Mononuclear cell (primary cell): Measurements from ENCODE around the gene RNF215. TPM values are rescaled to one million over a fixed set of nuclear protein-coding genes. Genes with fewer than 3 reads are reported as not detected.

Experiments used
- H3K27me3 ChIP-seq: 2 replicates; pipeline ENCODE4 v1.6.0; 2011; ENCODE audit warnings: low read length, control low read depth; ENCODE audit not compliant: insufficient read depth
- H3K4me1 ChIP-seq: 2 replicates; pipeline ENCODE4 v1.5.1; 2011; ENCODE audit warnings: mild to moderate bottlenecking, low read length, control low read depth; ENCODE audit not compliant: insufficient read depth
- H3K4me3 ChIP-seq: 2 replicates; pipeline ENCODE4 v1.5.1; 2011; ENCODE audit warnings: mild to moderate bottlenecking, low read length, moderate library complexity
- H3K9me3 ChIP-seq: 2 replicates; pipeline ENCODE4 v1.5.1; 2011; ENCODE audit warnings: low read depth, mild to moderate bottlenecking, control low read depth, low read length
- total RNA-seq: library from RNA; depleted of rRNA; stranded (reverse); fragments of >200 nt; gene quantifications from one replicate; pipeline ENCODE4 v1.2.3, GENCODE V29; 2012

RNF215 gene
- total RNA-seq, 1 donor: 3.3 TPM

DNA sequence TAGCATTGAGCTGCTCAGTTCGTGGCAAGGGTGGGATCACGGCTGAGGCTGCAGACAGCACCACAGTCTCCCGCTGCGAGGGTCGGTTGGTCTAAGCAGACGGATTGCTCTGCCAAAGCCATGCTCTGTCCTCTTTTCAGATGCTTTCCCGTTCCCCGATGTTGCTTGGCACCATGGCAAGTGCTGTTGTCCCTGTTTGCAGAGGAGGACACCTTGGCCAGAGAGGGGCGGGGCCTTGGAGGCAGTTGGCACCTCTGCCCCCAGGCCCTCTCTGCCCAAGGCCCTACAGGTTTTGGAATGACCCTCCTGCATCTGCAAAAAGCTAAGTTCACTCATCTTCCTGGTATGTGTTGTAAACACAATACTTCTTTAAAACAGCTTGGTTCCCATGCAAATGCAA, 18.8 kb downstream of the RNF215 start:
- H3K27me3 ChIP-seq: no peaks in the 10 kb centered on the region
- peaks cover 12% of the 10 kb centered on the region for H3K4me1 ChIP-seq
- H3K9me3 ChIP-seq: no peaks in the 10 kb centered on the region
- no peak overlapping the region for H3K4me3 ChIP-seq

DNA sequence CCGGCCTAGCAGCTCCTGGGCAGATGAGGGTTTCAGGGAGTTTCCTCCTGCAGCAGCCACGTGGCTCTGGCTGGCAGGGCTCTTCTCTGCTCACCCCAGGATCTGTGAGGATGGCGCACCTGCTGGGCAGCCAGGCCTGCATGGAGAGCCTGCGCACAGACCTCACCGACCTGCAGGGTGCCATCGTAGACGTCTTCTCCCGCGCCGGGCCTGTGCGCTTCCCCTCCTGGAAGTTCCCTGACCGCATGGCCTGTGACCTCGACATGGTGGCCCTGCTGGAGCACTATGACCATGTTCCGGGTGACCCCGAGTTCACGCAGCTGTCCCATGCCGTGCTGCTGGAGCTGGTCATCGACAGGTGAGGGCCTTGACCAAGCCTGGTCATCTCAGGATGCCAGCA, 21.3 kb downstream of the RNF215 start:
- H3K4me3 ChIP-seq: no peak overlapping the region
- no peaks in the 10 kb centered on the region for H3K27me3 ChIP-seq
- H3K9me3 ChIP-seq: no peaks in the 10 kb centered on the region
- no peaks in the 10 kb centered on the region for H3K4me1 ChIP-seq

DNA sequence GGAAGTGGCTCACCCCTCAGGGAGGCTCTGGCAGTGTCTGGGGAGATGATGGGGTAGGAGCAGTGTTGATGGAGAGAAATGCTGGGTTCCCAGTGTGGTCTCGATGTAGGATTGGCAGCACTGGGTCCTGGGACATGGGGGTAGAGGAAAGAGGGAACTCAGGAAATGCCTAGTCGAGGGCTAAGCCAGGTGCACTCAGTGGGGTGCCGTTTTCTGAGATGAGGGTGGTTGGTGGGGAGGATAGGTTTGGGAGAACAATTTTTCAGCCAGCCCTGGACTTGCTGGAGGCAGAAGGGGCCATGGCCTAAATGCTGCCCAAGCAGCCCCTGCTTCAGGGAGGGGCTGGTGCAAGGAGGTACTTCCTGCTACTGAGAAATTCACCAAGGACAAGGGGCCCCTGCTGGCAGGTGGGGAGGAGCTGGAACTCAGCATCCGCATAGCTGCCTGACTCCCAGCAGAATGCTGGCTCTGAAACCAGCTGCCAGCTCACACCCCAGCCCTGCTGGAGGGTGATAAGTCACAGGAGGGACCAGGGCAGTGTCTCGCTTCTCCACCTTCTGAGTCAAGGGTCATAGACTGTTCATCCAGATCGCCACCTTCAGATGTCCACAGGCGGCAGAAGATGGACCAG, 24.4 kb downstream of the RNF215 start:
- Histone ChIP-seq H3K27me3 (no peaks in the 10 kb centered on the region), H3K4me1 (peaks cover under 1% of the 10 kb centered on the region), H3K4me3 (no peak overlapping the region), H3K9me3 (no peaks in the 10 kb centered on the region)

DNA sequence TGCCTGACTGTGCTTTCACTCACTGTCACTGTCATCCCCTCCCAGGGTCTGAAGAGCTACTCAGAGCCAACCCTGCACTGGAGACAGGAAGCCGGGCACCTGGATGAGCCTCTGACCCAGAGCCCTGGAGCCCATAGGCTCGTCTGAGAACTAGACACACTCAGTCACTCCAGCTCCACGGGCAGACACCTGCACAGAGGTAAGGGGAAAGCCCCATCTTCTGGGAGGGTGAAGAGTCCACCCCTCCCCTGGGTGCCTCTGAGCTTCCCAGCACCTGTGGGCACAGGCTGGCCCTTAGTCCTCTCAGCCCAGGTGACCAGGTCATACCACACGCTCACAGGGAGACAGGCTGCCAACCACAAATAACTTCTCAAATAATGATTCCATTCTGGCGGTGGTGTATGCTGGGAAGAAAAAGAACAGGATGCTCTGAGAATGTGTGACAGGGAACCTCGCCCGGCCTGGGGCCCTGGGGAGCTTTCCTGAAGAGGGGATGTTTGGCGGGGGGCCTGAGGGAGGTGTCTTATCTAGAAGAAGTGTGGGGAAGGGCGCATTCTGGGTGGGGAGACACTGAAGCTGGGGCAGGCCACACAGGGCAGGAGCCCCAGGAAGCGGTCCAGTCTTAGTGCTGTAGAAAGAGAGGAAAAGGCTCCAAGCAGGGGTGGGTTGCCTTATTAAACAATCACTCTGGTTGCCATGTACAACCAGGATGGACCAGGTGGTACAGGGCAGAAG, 25.1 kb downstream of the RNF215 start:
- H3K4me3 ChIP-seq: no peak overlapping the region
- H3K27me3 ChIP-seq: no peaks in the 10 kb centered on the region
- no peaks in the 10 kb centered on the region for H3K9me3 ChIP-seq
- H3K4me1 ChIP-seq: peaks cover 7% of the 10 kb centered on the region

DNA sequence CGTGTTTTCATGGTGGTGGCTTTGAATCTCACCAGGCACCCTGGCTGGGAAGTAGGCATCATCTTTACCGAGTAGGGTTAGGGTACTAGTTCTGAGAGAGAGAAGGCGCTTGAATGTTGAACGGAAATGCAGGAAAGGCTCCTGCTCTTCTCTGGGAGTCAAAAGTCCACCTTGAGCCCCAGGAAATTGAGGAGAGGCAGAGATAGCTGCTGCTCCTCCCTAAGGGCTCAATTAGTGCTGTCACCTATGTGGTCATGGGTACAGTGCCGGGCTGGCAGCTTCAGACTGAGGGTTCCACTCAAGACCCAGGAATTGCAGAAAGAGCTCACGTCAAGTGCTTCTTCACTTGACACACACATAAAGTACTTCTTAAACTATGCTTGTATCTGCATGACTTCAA, 28.7 kb downstream of the RNF215 start:
- no peaks in the 10 kb centered on the region for H3K9me3 ChIP-seq
- H3K4me1 ChIP-seq: peaks cover 35% of the 10 kb centered on the region
- H3K4me3 ChIP-seq: no peak overlapping the region
- no peaks in the 10 kb centered on the region for H3K27me3 ChIP-seq

DNA sequence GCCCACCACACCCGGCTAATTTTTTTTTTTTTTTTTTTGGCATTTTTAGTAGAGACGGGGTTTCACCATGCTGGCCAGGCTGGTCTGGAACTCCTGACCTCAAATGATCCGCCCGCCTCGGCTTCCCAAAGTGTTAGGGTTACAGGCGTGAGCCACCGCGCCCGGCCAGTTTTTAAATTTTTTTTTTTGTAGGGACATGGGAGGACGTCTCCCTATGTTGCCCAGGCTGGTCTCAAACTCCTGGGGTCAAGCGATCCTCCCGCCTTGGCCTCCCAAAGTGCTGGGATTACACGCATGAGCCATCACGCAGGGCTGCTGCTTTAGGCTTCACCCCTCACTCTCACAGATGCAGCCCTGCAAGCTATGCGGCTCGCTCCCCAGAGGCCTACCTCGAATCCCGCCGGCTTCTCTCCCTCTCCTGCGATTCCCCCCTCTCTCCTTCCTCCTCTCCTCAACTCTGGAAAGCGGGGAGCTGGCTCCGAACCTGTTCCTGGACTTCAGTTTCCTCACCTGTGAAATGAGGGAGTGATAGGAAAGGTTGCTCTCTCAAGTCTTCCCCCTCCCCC, 29.5 kb downstream of the RNF215 start:
- H3K4me3 ChIP-seq: no peak overlapping the region
- peaks cover 40% of the 10 kb centered on the region for H3K4me1 ChIP-seq
- no peaks in the 10 kb centered on the region for H3K27me3 ChIP-seq
- H3K9me3 ChIP-seq: no peaks in the 10 kb centered on the region

DNA sequence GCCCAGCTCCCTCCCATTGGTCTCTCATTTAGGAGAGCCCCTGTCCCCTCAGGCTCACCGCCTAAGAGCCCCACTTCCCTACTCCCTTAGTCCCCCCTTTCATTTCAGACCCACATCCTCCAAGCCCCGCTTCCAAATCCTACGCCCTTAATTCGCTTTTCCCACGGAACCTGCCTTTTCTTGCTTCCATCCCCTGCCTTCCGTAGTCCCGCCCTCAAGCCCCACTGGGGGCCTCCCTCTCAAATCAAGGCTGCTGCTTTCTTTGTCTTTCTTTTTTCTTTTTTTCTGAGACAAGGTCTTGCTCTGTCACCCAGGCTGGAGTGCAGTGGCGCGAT, 30.0 kb downstream of the RNF215 start:
- Histone ChIP-seq H3K27me3 (no peaks in the 10 kb centered on the region), H3K9me3 (no peaks in the 10 kb centered on the region), H3K4me1 (peaks cover 45% of the 10 kb centered on the region), H3K4me3 (peak overlapping the region; percentile 80)

DNA sequence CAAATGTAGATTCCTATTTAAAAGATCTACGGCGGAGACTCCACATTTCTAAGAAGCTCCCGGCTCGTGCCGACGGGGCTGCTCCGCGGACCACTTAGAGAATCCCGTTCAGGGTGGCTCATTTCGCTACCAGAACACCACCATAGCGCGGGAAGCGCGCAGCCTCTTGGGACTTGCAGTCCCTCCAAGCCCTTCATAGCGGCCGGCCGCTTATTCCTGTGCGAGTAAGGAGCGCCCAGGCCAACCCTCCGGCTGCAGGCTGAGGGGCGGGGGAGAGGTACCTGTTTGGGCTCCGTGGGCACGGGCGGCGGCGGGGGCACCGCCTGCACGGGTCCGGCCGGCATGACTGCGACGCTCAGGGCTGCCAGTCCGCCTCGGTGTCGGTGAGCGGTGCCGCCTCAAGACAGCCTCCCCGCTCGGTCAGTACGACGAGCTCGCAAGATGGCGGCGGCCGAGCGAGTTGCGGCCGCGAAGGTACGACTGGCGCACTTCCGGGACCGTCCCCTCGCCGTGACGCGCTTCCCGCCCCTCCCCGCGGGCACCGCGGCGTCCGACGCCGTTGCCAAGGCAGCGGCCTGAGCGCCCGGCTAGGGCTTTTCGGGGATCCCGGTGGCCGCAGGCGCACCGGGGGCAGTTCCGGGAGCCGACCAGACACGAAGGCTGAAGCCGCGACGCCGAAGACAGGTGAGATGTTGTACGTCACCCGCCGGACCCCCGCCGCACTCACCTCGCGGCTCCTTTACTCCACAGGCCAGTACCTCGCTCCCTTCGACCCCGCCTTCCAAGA, 30.6 kb downstream of the RNF215 start, which contains the start of the genes CCDC157 and SF3A1:
Gene CCDC157 (plus strand): TSS at position 559 of the 787 bp plus-strand sequence. CDS start 8,994 bp downstream, outside the sequence.
Gene SF3A1 (minus strand): TSS at position 446 of the 787 bp plus-strand sequence. CDS start 102 bp downstream, at position 344.
- Histone ChIP-seq H3K27me3 (no peaks in the 10 kb centered on the region), H3K4me1 (peaks cover 49% of the 10 kb centered on the region), H3K4me3 (peak within 1 kb of the TSS; percentile 80), H3K9me3 (no peaks in the 10 kb centered on the region)

DNA sequence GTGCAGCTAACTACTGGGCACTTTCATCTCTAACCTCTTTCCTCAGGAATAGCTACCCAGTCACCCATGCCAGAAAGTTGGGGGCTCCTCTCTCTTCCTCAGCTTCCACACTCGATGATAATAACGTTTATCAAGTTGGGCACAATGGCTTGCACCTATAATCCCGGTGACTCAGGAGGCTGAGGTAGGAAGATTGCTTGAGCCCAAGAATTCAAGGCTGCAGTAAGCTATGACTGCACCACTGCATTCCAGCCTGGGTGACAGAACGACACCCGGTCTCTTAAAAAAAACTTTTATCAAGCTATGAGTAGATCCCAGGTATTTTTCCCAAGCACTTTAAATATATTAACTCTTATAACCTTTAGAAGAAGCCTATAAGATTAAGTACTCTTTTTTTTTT, 32.6 kb downstream of the RNF215 start:
- Histone ChIP-seq H3K4me1 (peaks cover 49% of the 10 kb centered on the region), H3K4me3 (no peak overlapping the region), H3K9me3 (no peaks in the 10 kb centered on the region), H3K27me3 (no peaks in the 10 kb centered on the region)

DNA sequence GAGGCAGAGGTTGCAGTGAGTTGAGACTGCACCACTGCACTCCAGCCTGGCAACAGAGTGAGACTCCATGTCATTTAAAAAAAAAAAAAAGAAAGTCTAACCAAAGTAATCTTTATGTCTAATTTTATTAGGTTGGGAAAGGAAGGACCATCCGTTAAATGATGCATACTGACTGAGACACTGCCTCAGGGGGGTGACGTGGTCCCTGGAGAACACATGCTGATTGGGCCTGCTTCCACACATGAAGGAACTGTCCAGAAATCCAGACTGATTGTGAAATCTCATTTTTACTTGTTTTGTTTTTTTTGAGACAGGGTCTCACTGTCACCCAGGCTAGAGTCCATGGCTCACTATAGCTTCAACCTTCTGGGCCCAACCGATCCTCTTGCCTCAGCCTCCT, 36.0 kb downstream of the RNF215 start:
- no peaks in the 10 kb centered on the region for H3K27me3 ChIP-seq
- H3K9me3 ChIP-seq: no peaks in the 10 kb centered on the region
- no peak overlapping the region for H3K4me3 ChIP-seq
- peaks cover 48% of the 10 kb centered on the region for H3K4me1 ChIP-seq

DNA sequence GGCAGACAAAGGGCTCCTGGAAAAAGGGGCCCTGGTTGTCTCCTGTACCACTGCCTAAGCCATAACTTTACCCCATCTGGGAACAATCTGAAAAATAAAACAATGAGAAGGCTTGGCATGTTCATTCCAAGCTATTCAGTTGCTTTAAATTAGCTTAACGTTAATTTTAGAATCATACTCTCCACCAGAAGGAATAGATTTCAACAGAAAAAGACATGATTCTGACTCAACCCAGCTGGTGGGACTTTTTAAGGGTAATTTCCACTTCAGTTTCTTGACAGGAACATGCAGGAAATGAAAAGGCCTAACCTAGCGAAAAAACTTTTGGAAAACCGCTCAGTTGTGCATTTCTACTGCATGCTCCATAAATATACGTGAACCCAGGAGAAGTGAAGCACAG, 38.4 kb downstream of the RNF215 start:
- no peaks in the 10 kb centered on the region for H3K27me3 ChIP-seq
- no peaks in the 10 kb centered on the region for H3K9me3 ChIP-seq
- peaks cover 24% of the 10 kb centered on the region for H3K4me1 ChIP-seq
- H3K4me3 ChIP-seq: no peak overlapping the region

DNA sequence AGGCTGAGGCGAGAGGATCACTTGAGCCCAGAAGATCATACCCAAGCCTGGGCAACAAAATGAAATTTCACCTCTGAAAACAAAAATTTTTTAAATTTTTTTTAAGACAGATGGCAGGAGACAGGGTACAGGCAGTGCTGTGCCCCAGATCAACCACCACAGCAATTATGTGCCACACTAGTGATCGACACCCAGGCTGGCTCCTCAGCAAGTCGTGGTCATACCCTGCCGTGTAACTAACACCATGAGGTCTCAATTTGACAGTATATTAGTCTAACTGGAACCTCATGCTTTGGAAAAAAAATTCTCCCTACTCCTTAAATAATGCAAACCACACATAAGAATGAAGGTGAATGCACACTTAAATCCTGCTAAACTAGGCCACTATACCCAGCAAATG, 38.8 kb downstream of the RNF215 start:
- no peak overlapping the region for H3K4me3 ChIP-seq
- no peaks in the 10 kb centered on the region for H3K9me3 ChIP-seq
- H3K4me1 ChIP-seq: peaks cover 21% of the 10 kb centered on the region
- H3K27me3 ChIP-seq: no peaks in the 10 kb centered on the region

DNA sequence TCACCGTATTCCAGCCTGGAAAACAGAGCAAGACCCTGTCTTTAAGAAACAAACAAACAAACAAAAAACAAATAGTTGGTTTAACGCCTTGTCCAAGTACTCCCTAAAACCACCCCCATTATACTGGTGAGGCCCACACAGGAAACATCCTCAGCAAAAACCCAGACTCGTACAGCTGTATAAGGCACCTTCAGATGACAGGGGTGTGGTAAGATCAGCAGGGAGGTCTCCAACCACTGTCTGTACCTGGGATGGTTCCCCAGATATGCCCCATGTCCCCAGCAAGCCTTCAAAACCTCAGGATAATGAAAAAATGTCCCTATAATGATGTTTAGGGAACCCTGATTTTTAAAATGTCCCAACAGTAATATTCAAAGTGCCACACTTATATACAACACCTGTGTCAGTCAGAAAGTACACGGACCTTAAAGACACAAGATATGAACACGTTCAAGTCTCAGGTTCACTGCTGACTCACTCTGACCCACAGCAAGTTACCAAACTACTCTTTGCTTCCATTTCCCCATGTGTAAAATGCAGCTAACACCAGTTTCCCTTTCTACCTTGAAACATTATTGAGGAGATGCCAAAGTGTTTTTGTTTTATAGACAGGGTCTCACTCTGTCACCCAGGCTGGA, 39.8 kb downstream of the RNF215 start:
- Histone ChIP-seq H3K4me1 (peaks cover 13% of the 10 kb centered on the region), H3K27me3 (no peaks in the 10 kb centered on the region), H3K9me3 (no peaks in the 10 kb centered on the region), H3K4me3 (no peak overlapping the region)

DNA sequence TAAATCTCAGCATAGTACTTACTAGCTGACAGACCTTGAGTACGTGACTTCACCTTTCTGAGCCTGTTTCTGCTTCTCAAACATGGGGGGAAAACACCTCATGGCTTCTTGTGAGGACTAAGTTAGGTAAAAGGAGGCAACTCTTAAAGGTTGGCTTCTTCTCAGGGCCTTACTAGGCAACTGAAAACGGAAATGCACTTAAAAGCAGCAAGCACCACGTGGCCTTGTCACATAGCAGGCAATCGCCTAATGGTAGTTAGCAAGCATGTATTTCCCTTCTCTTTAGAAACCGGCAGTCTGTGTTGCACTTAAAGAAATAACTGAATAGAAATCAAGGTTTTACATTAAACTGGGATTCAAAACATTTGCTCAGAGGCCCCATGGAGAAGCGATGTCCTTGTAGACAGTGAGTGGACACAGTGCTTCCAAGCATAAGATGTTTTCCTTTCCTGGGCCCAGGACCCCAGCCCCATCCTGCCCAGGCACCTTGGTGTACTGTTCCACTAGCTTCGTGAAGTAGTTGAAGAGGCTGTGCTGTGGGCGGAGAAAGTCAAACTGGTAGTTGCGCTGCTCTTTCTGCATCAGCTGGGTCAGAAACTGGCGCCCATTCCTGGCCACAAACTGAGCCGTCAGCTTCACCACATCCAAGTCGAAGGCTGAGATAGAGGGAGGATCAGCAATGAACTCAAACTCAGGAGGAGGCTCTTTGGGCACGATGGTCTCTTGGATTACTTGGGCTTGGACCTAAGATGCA, 42.6 kb downstream of the RNF215 start:
- H3K9me3 ChIP-seq: no peaks in the 10 kb centered on the region
- H3K4me1 ChIP-seq: peaks cover 8% of the 10 kb centered on the region
- H3K4me3 ChIP-seq: no peak overlapping the region
- no peaks in the 10 kb centered on the region for H3K27me3 ChIP-seq
